HG02642 (cell line): ENCODE data around the gene EXOSC10.
A peak's percentile ranks its signal among the peaks of the same experiment; 100 is the strongest.
"Not testable (repeated sequence)": the region's sequence is repeated elsewhere in the genome, so short reads cannot be mapped to it uniquely, and the experiment has no call there.

ENCODE experiments used
- ATAC-seq: cut with Tn5 transposase; IDR thresholded peaks from one replicate; pipeline ENCODE4 v1.9.1; 2021; ENCODE audit warnings: mild to moderate bottlenecking; ENCODE audit not compliant: unreplicated experiment, poor library complexity

EXOSC10 gene

GRCh38 chr1:11063937-11064537, 35.6 kb downstream of the EXOSC10 start:
- ATAC-seq = not testable (repeated sequence)

GRCh38 chr1:11062965-11063401, 36.7 kb downstream of the EXOSC10 start:
- no peak for ATAC-seq

GRCh38 chr1:11061652-11062365, 37.9 kb downstream of the EXOSC10 start:
- ATAC-seq = no peak

GRCh38 chr1:11059968-11060830, 39.5 kb downstream of the EXOSC10 start, which contains the start of gene SRM:
SRM (minus strand) TSS chr1:11060018; CDS start chr1:11059943, 75 bp downstream.
- ATAC-seq = peak; percentile 90

GRCh38 chr1:11059155-11059967, 40.3 kb downstream of the EXOSC10 start:
- ATAC-seq = peak; percentile 20

- ATAC-seq = no peak
Measured at GRCh38 chr1:11058595-11059154, 41.0 kb downstream of the EXOSC10 start.

GRCh38 chr1:11058026-11058425, 41.6 kb downstream of the EXOSC10 start:
- no peak for ATAC-seq

- no peak for ATAC-seq
Measured at GRCh38 chr1:11057477-11057876, 42.2 kb downstream of the EXOSC10 start.

GRCh38 chr1:11056504-11056903, 43.2 kb downstream of the EXOSC10 start:
- ATAC-seq = no peak

GRCh38 chr1:11055676-11056075, 44.0 kb downstream of the EXOSC10 start:
- no peak for ATAC-seq

GRCh38 chr1:11054666-11055065, 45.0 kb downstream of the EXOSC10 start:
- no peak for ATAC-seq

- no peak for ATAC-seq
Measured at GRCh38 chr1:11054181-11054580, 45.5 kb downstream of the EXOSC10 start.

- ATAC-seq = no peak
Measured at GRCh38 chr1:11053758-11054137, 45.9 kb downstream of the EXOSC10 start.

- ATAC-seq = no peak
Measured at GRCh38 chr1:11052839-11053757, 46.6 kb downstream of the EXOSC10 start.

- no peak for ATAC-seq
Measured at GRCh38 chr1:11051781-11052511, 47.7 kb downstream of the EXOSC10 start.

GRCh38 chr1:11051121-11051520, 48.5 kb downstream of the EXOSC10 start:
- not testable (repeated sequence) for ATAC-seq

GRCh38 chr1:11046625-11047365, 52.9 kb downstream of the EXOSC10 start, which contains the start of gene MASP2:
MASP2 (minus strand) TSS chr1:11047239; CDS start chr1:11047207, 32 bp downstream.
- no peak for ATAC-seq

- ATAC-seq = no peak
Measured at GRCh38 chr1:11046270-11046566, 53.5 kb downstream of the EXOSC10 start.
